Hepatocyte (in vitro differentiated cells): Measurements from ENCODE around the gene SMAD1.

ENCODE experiments used
- EZH2 ChIP-seq: fragments of 200-600 bp; sonication (generic); IDR thresholded peaks from 2 replicates; pipeline ENCODE4 v1.6.1; 2016; ENCODE audit warnings: antibody characterized with exemption, mild to moderate bottlenecking, borderline replicate concordance
- EZH2phosphoT487 ChIP-seq: fragments of 200-600 bp; sonication (generic); IDR thresholded peaks from one replicate; pipeline ENCODE4 v1.6.1; 2018; ENCODE audit warnings: antibody characterized with exemption, mild to moderate bottlenecking, low read depth, moderate library complexity; ENCODE audit not compliant: unreplicated experiment, severe bottlenecking
- TF ChIP-seq, protein P1 (sequence below): fragments of 200-600 bp; sonication (generic); IDR thresholded peaks from 2 replicates; pipeline ENCODE4 v1.5.1; 2016; ENCODE audit warnings: antibody characterized with exemption, mild to moderate bottlenecking; ENCODE audit not compliant: poor library complexity

DNA sequence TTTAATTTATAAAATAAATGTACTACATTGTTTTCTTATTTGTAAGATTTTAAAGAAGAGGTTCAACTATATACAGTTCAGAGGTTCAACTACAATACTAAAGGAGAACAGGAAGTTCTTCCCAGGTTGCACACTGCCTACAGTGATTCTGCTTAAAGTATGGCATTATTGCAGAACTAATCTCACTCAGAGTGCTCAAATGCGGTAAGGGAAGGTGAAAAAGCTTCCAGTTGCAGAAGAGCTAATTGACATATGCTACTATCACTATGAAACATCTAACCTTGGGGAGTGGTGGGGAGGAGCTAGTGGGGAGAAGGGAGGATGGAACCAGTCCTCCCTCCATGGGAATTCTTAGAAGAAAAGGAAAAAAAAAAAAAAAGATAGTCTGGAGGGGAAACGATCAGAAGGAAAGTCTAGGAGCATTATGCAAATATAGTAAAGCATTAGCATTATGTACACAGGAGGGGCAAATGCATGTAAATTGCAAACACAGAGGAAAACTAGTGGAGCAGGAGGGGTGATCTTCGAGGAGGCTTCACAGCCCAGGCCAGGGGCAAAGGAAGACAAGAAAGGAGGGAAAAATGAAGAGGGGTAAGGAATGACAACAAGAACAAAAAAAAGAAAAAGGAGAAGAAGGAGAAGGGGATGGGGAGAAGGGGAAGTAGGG, 105.6 kb downstream of the SMAD1 start:
- TF ChIP-seq, protein P1, sequence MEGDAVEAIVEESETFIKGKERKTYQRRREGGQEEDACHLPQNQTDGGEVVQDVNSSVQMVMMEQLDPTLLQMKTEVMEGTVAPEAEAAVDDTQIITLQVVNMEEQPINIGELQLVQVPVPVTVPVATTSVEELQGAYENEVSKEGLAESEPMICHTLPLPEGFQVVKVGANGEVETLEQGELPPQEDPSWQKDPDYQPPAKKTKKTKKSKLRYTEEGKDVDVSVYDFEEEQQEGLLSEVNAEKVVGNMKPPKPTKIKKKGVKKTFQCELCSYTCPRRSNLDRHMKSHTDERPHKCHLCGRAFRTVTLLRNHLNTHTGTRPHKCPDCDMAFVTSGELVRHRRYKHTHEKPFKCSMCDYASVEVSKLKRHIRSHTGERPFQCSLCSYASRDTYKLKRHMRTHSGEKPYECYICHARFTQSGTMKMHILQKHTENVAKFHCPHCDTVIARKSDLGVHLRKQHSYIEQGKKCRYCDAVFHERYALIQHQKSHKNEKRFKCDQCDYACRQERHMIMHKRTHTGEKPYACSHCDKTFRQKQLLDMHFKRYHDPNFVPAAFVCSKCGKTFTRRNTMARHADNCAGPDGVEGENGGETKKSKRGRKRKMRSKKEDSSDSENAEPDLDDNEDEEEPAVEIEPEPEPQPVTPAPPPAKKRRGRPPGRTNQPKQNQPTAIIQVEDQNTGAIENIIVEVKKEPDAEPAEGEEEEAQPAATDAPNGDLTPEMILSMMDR: no peak
- no peak for TF ChIP-seq EZH2phosphoT487
- TF ChIP-seq EZH2: no peak
